ENCODE data around the gene DDX31. TPM values are rescaled to one million over a fixed set of nuclear protein-coding genes. Genes with fewer than 3 reads are reported as not detected.

Gene DDX31
- total and polyA plus RNA-seq, 4 experiments from 2014 or later: 3.4 to 21.1 (median 13.6) TPM

DNA sequence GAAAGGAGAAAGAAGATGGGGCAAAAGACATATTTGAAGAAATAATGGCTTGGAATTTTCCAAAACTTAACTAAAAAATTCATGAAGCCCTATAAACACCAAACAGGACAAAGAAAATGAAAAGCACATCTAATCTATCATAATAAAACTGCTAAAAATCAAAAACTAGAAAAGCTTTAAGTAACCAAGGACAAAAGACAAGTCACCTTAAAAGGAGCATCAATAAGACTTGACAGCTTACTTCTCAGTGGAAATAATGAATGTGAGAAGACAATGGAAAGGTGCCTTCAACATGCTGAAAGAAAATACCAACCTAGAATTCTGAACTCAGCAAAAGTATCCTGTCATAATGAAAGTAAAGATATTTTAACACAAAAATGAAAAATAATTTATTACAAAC lies 27.4 kb upstream of the DDX31 start:
- CTCF ChIA-PET (ENCODE audit: partially characterized antibody): interaction anchor here (0.8 kb wide), 1 partner anchor 26 kb away, joined by 3 read pairs; no protein-coding TSS in a partner anchor
- Mint-ChIP-seq H3K27ac (peak overlapping the region in 1 of 7 donors; percentile 36), H3K4me1 (peaks cover 0 to 2% (median under 1%) of the 10 kb centered on the region in 4 donors), H3K4me3 (no peak overlapping the region), H3K36me3 (peaks cover 14 to 15% of the 10 kb centered on the region in 2 donors), H3K9me3 (peaks cover 3 to 37% (median 31%) of the 10 kb centered on the region in 8 donors), H3K27me3 (no peaks in the 10 kb centered on the region)
- H3K27ac ChIP-seq (ENCODE audit: low read depth, low read length): no peak overlapping the region
- DNase-seq: no peak
- H3K4me3 ChIP-seq (ENCODE audit: low read length in 2 of 2): no peak overlapping the region
- H3K36me3 ChIP-seq (ENCODE audit: insufficient read depth, low read length): no peaks in the 10 kb centered on the region
- H3K27me3 ChIP-seq (ENCODE audit: insufficient read depth, low read length): no peaks in the 10 kb centered on the region
- POLR2A ChIA-PET (ENCODE audit: partially characterized antibody): no interaction called here
- H3K4me1 ChIP-seq (ENCODE audit: insufficient read depth, low read length): no peaks in the 10 kb centered on the region
- intact Hi-C loops (cut with micrococcal nuclease): no loop called here
- H3K9me3 ChIP-seq (ENCODE audit: control insufficient read depth in 1 of 2, low read length in 2 of 2): no peaks in the 10 kb centered on the region

DNA sequence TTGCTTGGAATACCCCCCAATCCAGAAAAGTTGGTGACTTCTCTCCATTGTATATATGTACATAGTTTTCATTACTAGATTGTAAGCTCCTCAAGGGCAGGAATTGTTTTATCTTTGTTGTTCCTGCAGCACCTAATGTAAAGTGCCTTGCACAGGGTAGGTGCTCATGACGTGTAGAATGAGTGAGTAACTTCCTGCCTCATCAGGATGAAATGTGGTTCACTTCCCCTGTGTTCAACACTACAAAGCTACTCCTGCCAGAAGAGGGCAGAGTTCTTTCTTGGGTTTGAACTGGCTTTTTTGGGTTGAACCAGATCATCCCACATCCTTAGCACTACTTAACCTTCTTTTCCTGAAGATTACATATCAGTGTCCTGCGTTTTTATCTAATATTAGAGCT lies 24.4 kb upstream of the DDX31 start:
- Mint-ChIP-seq H3K4me3 (no peak overlapping the region), H3K9me3 (peaks cover 3 to 37% (median 30%) of the 10 kb centered on the region in 8 donors), H3K27me3 (no peaks in the 10 kb centered on the region), H3K27ac (peak overlapping the region in 1 of 7 donors; percentile 13), H3K4me1 (peaks cover 0 to 2% (median under 1%) of the 10 kb centered on the region in 4 donors), H3K36me3 (peaks cover 38 to 40% of the 10 kb centered on the region in 2 donors)
- H3K36me3 ChIP-seq (ENCODE audit: insufficient read depth, low read length): peaks cover 4% of the 10 kb centered on the region
- no peak overlapping the region for H3K4me3 ChIP-seq (ENCODE audit: low read length in 2 of 2)
- no peak overlapping the region for H3K27ac ChIP-seq (ENCODE audit: low read depth, low read length)
- peak in 4 of 5 donors; percentile 8 to 29 (median 20) for DNase-seq
- no peaks in the 10 kb centered on the region for H3K4me1 ChIP-seq (ENCODE audit: insufficient read depth, low read length)
- H3K27me3 ChIP-seq (ENCODE audit: insufficient read depth, low read length): no peaks in the 10 kb centered on the region
- CTCF ChIA-PET (ENCODE audit: partially characterized antibody): interaction anchor here (0.6 kb wide), 1 partner anchor 680 kb away, joined by 3 read pairs; no protein-coding TSS in a partner anchor
- H3K9me3 ChIP-seq (ENCODE audit: control insufficient read depth in 1 of 2, low read length in 2 of 2): no peaks in the 10 kb centered on the region
- intact Hi-C loops (cut with micrococcal nuclease): loop anchor here (1.0 kb wide), 1 partner anchor 106 kb away; no protein-coding TSS in a partner anchor
- POLR2A ChIA-PET (ENCODE audit: partially characterized antibody): interaction anchor here (1.3 kb wide), 1 partner anchor 25 kb away, joined by 3 read pairs; the partner anchor contains the start of gene DDX31

DNA sequence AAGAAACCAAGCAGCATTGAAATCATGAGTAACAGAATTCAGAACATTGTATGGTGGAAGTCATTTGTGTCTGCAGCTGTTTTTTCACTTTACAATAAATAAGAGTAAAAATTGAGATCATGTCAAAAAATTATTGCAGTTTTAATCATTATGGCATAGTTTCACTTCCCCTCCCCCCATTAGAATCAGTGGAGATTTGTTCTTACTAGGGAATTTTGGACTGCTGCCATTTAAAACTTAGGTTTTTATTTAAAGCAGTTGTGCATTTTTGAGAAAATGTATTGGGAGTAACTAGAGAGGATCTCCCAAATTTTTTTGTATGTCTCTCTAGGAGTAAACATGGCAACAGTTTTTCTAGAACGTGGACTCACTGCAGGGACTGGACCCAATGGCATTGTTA lies 20.9 kb upstream of the DDX31 start:
- CTCF ChIA-PET (ENCODE audit: partially characterized antibody): interaction anchor here (0.9 kb wide), 1 partner anchor 212 kb away, joined by 3 read pairs; no protein-coding TSS in a partner anchor
- intact Hi-C loops (cut with micrococcal nuclease): no loop called here
- peaks cover 0 to 10% (median 3%) of the 10 kb centered on the region in 8 donors for H3K9me3 Mint-ChIP-seq
- H3K4me3 Mint-ChIP-seq: no peak overlapping the region
- H3K4me3 ChIP-seq (ENCODE audit: low read length in 2 of 2): no peak overlapping the region
- no peaks in the 10 kb centered on the region for H3K27me3 Mint-ChIP-seq
- no peaks in the 10 kb centered on the region for H3K4me1 ChIP-seq (ENCODE audit: insufficient read depth, low read length)
- H3K4me1 Mint-ChIP-seq: peaks cover 0 to 3% (median under 1%) of the 10 kb centered on the region in 4 donors
- H3K27ac Mint-ChIP-seq: no peak overlapping the region
- H3K36me3 ChIP-seq (ENCODE audit: insufficient read depth, low read length): peaks cover 36% of the 10 kb centered on the region
- H3K27me3 ChIP-seq (ENCODE audit: insufficient read depth, low read length): no peaks in the 10 kb centered on the region
- no peaks in the 10 kb centered on the region for H3K9me3 ChIP-seq (ENCODE audit: control insufficient read depth in 1 of 2, low read length in 2 of 2)
- H3K27ac ChIP-seq (ENCODE audit: low read depth, low read length): no peak overlapping the region
- POLR2A ChIA-PET (ENCODE audit: partially characterized antibody): no interaction called here
- peaks cover 64% of the 10 kb centered on the region in 2 donors for H3K36me3 Mint-ChIP-seq
- no peak for DNase-seq

DNA sequence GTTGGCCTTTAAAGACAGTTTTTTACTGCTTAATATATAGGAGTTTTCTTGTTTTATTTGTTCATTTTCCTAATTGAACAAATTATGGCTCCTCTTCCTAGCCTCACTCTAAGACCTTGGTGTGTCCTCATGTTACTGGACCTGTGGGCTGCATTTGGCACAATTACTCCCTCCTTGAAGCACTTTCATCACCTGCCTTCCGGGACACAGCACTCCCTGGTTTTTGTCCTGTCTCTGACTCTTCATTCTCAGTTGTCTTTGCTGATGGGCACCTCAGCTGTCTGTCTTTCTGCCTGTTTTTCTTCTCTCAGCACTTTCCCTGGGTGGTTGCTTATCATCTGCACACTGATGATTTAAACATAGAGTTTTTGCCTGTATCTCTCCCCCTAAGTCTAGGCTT lies 14.1 kb upstream of the DDX31 start:
- peaks cover 47 to 73% of the 10 kb centered on the region in 2 donors for H3K36me3 Mint-ChIP-seq

DNA sequence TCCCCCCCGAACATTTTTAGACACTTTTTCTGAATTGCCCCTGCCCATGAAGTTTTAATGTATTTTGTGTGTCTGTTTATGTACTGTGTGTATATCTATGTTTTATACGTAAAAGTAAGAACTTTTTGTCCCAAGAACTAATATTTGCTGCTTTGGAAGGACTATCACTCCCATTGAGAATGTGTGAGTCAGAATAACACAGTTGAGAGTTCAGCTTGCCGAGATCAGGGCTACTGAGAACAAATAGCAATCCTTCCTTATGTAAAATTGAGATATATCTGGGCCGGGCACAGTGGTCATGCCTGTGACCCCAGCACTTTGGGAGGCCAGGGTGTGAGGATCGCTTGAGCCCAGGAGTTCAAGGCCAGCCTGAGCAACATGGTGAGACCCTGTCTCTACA lies 11.8 kb upstream of the DDX31 start:
- Mint-ChIP-seq H3K4me1 (peaks cover 9 to 28% (median 16%) of the 10 kb centered on the region in 4 donors), H3K27me3 (no peaks in the 10 kb centered on the region), H3K36me3 (peaks cover 34 to 67% of the 10 kb centered on the region in 2 donors), H3K9me3 (no peaks in the 10 kb centered on the region), H3K4me3 (no peak overlapping the region), H3K27ac (no peak overlapping the region)
- CTCF ChIA-PET (ENCODE audit: partially characterized antibody): no interaction called here
- H3K27ac ChIP-seq (ENCODE audit: low read depth, low read length): no peak overlapping the region
- no peaks in the 10 kb centered on the region for H3K4me1 ChIP-seq (ENCODE audit: insufficient read depth, low read length)
- no peaks in the 10 kb centered on the region for H3K27me3 ChIP-seq (ENCODE audit: insufficient read depth, low read length)
- POLR2A ChIA-PET (ENCODE audit: partially characterized antibody): no interaction called here
- intact Hi-C loops (cut with micrococcal nuclease): no loop called here
- no peaks in the 10 kb centered on the region for H3K9me3 ChIP-seq (ENCODE audit: control insufficient read depth in 1 of 2, low read length in 2 of 2)
- H3K4me3 ChIP-seq (ENCODE audit: low read length in 2 of 2): no peak overlapping the region
- H3K36me3 ChIP-seq (ENCODE audit: insufficient read depth, low read length): peaks cover 53% of the 10 kb centered on the region
- DNase-seq: no peak

More for the DNA sequence above, 14.1 kb upstream of the DDX31 start:
- H3K27ac ChIP-seq (ENCODE audit: low read depth, low read length): no peak overlapping the region
- H3K27me3 ChIP-seq (ENCODE audit: insufficient read depth, low read length): no peaks in the 10 kb centered on the region
- H3K4me1 ChIP-seq (ENCODE audit: insufficient read depth, low read length): no peaks in the 10 kb centered on the region
- peaks cover 62% of the 10 kb centered on the region for H3K36me3 ChIP-seq (ENCODE audit: insufficient read depth, low read length)
- no peak for DNase-seq
- ChIA-PET POLR2A (ENCODE audit: partially characterized antibody) (no interaction called here), CTCF (ENCODE audit: partially characterized antibody) (no interaction called here)
- H3K4me1 Mint-ChIP-seq: peaks cover 8 to 14% (median 10%) of the 10 kb centered on the region in 4 donors
- no peaks in the 10 kb centered on the region for H3K9me3 Mint-ChIP-seq
- H3K4me3 Mint-ChIP-seq: no peak overlapping the region
- no peaks in the 10 kb centered on the region for H3K27me3 Mint-ChIP-seq
- H3K9me3 ChIP-seq (ENCODE audit: control insufficient read depth in 1 of 2, low read length in 2 of 2): no peaks in the 10 kb centered on the region
- H3K4me3 ChIP-seq (ENCODE audit: low read length in 2 of 2): no peak overlapping the region
- intact Hi-C loops (cut with micrococcal nuclease): no loop called here
- H3K27ac Mint-ChIP-seq: peak overlapping the region in 1 of 7 donors; percentile 4

DNA sequence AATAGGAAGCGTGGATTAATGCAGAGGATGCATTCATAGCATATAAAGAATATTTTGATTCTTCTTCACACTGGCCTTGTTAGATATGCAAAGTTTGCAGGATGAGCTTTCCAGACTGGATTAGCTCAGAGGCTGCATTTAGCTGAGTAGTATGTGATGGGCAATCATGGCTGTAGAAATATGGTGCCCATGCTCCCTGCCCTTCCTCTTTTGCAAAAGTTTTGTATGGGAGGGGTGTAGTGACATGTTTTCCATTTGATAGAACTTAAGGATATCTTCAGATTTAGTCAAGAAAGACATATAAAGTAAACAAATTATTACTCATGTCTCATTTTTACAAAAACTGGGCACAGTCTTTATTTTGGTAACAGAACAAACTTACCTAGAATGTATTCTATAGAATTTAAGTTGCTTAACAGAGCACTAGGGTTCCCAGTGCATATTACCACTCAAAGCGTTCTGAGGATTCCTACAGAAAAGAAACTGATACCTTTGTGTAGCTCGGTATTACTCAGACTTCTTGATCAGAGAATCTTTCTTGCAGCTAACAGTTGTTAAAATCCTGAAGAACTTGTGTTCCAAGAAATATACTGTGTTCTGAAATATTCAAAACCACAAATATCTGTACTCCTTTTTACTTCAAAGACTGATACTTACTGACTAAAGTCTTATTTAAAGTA lies 10.3 kb upstream of the DDX31 start:
- H3K27ac Mint-ChIP-seq: no peak overlapping the region
- Histone ChIP-seq H3K27me3 (ENCODE audit: insufficient read depth, low read length) (no peaks in the 10 kb centered on the region), H3K27ac (ENCODE audit: low read depth, low read length) (no peak overlapping the region), H3K36me3 (ENCODE audit: insufficient read depth, low read length) (peaks cover 39% of the 10 kb centered on the region), H3K4me1 (ENCODE audit: insufficient read depth, low read length) (no peaks in the 10 kb centered on the region), H3K4me3 (ENCODE audit: low read length in 2 of 2) (no peak overlapping the region), H3K9me3 (ENCODE audit: control insufficient read depth in 1 of 2, low read length in 2 of 2) (no peaks in the 10 kb centered on the region)
- no peaks in the 10 kb centered on the region for H3K9me3 Mint-ChIP-seq
- intact Hi-C loops (cut with micrococcal nuclease): no loop called here
- DNase-seq: no peak
- H3K36me3 Mint-ChIP-seq: peaks cover 30 to 54% of the 10 kb centered on the region in 2 donors
- no peak overlapping the region for H3K4me3 Mint-ChIP-seq
- CTCF ChIA-PET (ENCODE audit: partially characterized antibody): no interaction called here
- POLR2A ChIA-PET (ENCODE audit: partially characterized antibody): interaction anchor here (1.4 to 2.2 kb wide), 2 partner anchors 10 kb away, joined by 4 to 12 read pairs; partner anchors contain the start of genes DDX31 and GTF3C4
- H3K4me1 Mint-ChIP-seq: peaks cover 12 to 34% (median 22%) of the 10 kb centered on the region in 4 donors
- no peaks in the 10 kb centered on the region for H3K27me3 Mint-ChIP-seq

DNA sequence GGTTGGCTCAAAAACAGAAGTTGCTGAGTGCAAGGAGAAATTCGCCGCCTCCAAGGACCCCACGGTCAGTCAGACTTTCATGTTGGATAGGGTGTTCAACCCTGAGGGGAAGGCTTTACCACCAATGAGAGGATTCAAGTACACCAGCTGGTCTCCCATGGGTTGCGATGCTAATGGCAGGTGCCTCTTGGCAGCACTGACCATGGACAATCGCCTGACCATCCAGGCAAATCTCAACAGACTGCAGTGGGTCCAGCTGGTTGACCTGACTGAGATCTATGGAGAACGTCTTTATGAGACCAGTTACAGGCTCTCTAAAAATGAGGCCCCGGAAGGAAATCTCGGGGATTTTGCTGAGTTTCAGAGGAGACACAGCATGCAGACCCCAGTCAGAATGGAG lies 8.2 kb upstream of the DDX31 start:
- no peaks in the 10 kb centered on the region for H3K9me3 ChIP-seq (ENCODE audit: control insufficient read depth in 1 of 2, low read length in 2 of 2)
- Mint-ChIP-seq H3K9me3 (no peaks in the 10 kb centered on the region), H3K36me3 (peaks cover 20 to 42% of the 10 kb centered on the region in 2 donors), H3K27ac (no peak overlapping the region), H3K27me3 (no peaks in the 10 kb centered on the region), H3K4me3 (no peak overlapping the region), H3K4me1 (peaks cover 22 to 49% (median 38%) of the 10 kb centered on the region in 4 donors)
- no peaks in the 10 kb centered on the region for H3K27me3 ChIP-seq (ENCODE audit: insufficient read depth, low read length)
- intact Hi-C loops (cut with micrococcal nuclease): no loop called here
- H3K36me3 ChIP-seq (ENCODE audit: insufficient read depth, low read length): peaks cover 28% of the 10 kb centered on the region
- H3K27ac ChIP-seq (ENCODE audit: low read depth, low read length): no peak overlapping the region
- no peak for DNase-seq
- H3K4me1 ChIP-seq (ENCODE audit: insufficient read depth, low read length): peaks cover 6% of the 10 kb centered on the region
- H3K4me3 ChIP-seq (ENCODE audit: low read length in 2 of 2): no peak overlapping the region
- CTCF ChIA-PET (ENCODE audit: partially characterized antibody): interaction anchor here (1.4 kb wide), 1 partner anchor 90 kb away, joined by 3 read pairs; no protein-coding TSS in a partner anchor
- POLR2A ChIA-PET (ENCODE audit: partially characterized antibody): interaction anchor here (2.2 kb wide), 1 partner anchor 8 kb away, joined by 12 read pairs; the partner anchor contains the start of genes DDX31 and GTF3C4

All from CD4-positive, alpha-beta memory T cell (primary cell).